NCI-H82 (cell line): ENCODE data around the gene TXNIP.

Experiments
- DNase-seq: peaks from one replicate; lab custom pipeline; 2025; lab: John Stamatoyannopoulos, UW

Gene TXNIP

GRCh38 chr1:146012703-146013558 lies 16.6 kb upstream of the TXNIP start:
- peak; percentile 80 for DNase-seq

- DNase-seq, result no peak
Observed at GRCh38 chr1:146010126-146010738, 13.9 kb upstream of the TXNIP start.

GRCh38 chr1:146007489-146008133 lies 11.2 kb upstream of the TXNIP start:
- no peak for DNase-seq

GRCh38 chr1:146001709-146002108 lies 5.3 kb upstream of the TXNIP start:
- DNase-seq, result no peak

- DNase-seq, result no peak
Observed at GRCh38 chr1:145999321-146000024, 3.1 kb upstream of the TXNIP start.

- peak; percentile 49 for DNase-seq
Observed at GRCh38 chr1:145997718-145998023, 1.3 kb upstream of the TXNIP start.

- DNase-seq, result peak; percentile 63
Observed at GRCh38 chr1:145997016-145997717, 788 bp upstream of the TXNIP start.

GRCh38 chr1:145995964-145996432 lies 381 bp downstream of the TXNIP start:
- peak; percentile 60 for DNase-seq

GRCh38 chr1:145995148-145995881 lies 1.1 kb downstream of the TXNIP start:
- no peak for DNase-seq

GRCh38 chr1:145994391-145995120 lies 1.8 kb downstream of the TXNIP start:
- no peak for DNase-seq

- DNase-seq, result no peak
Observed at GRCh38 chr1:145993618-145994390, 2.6 kb downstream of the TXNIP start.

- DNase-seq, result no peak
Observed at GRCh38 chr1:145992958-145993617, 3.3 kb downstream of the TXNIP start.

- no peak for DNase-seq
Observed at GRCh38 chr1:145992502-145992936, 3.9 kb downstream of the TXNIP start.

GRCh38 chr1:145991735-145992412 lies 4.5 kb downstream of the TXNIP start:
- no peak for DNase-seq

GRCh38 chr1:145990249-145990855 lies 6.0 kb downstream of the TXNIP start:
- DNase-seq, result no peak

GRCh38 chr1:145988773-145989172 lies 7.6 kb downstream of the TXNIP start:
- no peak for DNase-seq

- DNase-seq, result no peak
Observed at GRCh38 chr1:145987926-145988325, 8.5 kb downstream of the TXNIP start.

- no peak for DNase-seq
Observed at GRCh38 chr1:145986551-145986950, 9.8 kb downstream of the TXNIP start.
